ENCODE data around the gene PPP4R4.

Gene PPP4R4

DNA sequence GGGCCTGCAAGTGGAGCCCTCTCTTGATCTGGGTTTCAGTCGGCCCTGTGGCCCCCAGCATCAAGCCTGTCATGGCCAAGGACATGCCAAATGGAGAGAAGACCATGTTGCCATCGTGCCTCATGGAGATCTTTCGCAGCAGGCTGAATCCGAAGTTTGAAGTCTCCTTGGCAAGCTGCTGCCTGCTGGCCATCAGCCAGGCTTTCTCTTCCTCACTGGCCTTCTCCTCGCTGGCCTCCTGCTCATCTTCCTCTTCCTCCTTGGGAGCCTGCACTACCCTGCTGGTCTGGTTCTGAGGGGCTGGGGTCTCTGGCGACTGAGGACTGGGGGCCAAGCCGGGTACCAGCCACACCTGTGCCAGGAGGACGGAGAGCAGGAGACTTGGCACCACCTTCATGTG lies 116.1 kb downstream of the PPP4R4 start:
- DNase-seq (ENCODE audit: low read depth), result no peak
- TF ChIP-seq, protein P1, sequence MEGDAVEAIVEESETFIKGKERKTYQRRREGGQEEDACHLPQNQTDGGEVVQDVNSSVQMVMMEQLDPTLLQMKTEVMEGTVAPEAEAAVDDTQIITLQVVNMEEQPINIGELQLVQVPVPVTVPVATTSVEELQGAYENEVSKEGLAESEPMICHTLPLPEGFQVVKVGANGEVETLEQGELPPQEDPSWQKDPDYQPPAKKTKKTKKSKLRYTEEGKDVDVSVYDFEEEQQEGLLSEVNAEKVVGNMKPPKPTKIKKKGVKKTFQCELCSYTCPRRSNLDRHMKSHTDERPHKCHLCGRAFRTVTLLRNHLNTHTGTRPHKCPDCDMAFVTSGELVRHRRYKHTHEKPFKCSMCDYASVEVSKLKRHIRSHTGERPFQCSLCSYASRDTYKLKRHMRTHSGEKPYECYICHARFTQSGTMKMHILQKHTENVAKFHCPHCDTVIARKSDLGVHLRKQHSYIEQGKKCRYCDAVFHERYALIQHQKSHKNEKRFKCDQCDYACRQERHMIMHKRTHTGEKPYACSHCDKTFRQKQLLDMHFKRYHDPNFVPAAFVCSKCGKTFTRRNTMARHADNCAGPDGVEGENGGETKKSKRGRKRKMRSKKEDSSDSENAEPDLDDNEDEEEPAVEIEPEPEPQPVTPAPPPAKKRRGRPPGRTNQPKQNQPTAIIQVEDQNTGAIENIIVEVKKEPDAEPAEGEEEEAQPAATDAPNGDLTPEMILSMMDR (IDR thresholded peaks at IDR 0.05; ENCODE audit: low read depth, low read length, missing control alignments), result no peak
- no peak overlapping the region for H3K4me3 ChIP-seq (ENCODE audit: low read depth, low read length)

DNA sequence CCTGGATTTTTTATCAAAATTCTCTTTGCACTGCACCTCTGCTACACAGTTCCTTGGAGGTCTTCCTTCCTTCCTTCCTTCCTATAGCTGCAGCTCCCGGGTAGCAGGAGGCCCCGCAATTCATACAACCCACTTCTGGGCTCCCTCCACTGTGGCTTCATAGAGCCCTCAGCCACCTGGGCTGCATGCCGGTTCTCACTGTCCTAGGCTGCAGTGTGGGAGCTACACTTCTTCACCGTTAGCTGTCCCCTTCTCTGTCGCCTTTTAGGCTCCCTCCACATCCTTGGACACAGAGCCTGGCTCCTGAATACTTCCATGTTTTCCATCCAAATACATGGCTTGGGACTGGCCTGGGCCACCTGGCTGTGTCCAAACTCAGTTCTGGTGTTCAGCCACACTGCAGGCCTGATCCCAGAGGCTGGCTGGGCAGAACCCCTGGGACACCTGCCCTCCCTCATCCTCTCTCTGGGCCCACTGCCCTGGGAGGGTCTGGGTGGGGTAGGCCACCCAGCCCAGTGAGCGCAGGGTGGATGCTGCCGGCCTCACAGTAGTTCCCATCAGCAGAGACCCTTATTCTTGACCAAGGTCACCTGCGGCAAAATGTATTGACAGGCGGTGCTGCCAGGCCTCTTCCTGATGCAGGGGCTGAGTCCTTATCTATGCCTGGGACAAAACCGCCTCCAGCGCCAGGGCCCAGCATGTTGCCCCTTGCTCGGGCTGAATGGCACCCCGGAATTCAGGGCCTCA lies 117.2 kb downstream of the PPP4R4 start:
- no peak overlapping the region for H3K4me3 ChIP-seq (ENCODE audit: low read depth, low read length)
- no peak for DNase-seq (ENCODE audit: low read depth)
- TF ChIP-seq, protein P1 (IDR thresholded peaks at IDR 0.05; ENCODE audit: low read depth, low read length, missing control alignments), result no peak

DNA sequence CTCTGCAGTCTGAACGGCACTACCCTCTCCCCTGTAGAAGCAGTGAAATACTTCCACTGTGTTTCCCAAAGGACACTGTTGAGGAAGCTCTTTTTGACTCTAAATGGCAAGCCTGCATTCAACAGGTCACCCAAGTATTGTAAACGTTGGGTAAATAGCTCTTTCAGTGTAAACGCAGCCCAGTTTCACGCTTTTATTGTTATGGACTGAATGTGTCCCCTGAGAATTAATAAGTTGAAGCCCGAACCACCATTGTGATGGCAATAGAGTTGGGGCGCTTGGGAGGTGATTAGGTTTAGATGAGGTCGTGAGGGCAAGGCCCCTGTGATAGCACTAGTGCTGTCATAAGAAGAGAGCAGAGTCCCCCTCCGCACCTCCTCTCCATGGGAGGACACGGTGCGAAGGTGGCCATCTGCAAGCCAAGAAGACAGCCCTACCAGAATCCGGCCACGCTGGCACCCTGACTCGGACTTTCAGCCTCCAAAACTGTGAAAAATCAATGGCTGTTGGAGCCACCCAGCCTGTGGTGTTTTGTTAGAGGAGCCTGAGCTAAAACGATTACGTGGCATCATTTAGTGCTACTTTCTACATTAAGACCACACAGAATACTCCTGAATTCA lies 117.9 kb downstream of the PPP4R4 start:
- H3K4me3 ChIP-seq (ENCODE audit: low read depth, low read length), result no peak overlapping the region
- DNase-seq (ENCODE audit: low read depth), result no peak
- TF ChIP-seq, protein P1 (IDR thresholded peaks at IDR 0.05; ENCODE audit: low read depth, low read length, missing control alignments), result no peak

DNA sequence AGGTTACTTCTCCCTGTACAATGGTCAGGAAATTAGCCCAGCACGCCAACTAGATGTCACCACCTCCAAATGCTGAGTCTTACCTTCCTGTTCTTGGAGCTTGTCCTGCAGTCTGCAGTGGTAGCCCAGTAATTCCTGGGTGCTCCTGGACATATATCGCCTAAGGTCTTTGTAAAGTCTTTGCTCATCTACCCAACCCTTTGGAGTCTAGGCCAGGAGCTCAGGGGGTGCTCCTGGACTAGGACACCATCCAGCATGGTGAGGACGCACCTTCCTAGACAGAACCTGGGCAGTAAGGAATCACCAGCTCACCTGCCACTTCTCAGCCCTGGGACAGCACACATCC lies 118.4 kb downstream of the PPP4R4 start:
- no peak for DNase-seq (ENCODE audit: low read depth)
- no peak overlapping the region for H3K4me3 ChIP-seq (ENCODE audit: low read depth, low read length)
- TF ChIP-seq, protein P1 (IDR thresholded peaks at IDR 0.05; ENCODE audit: low read depth, low read length, missing control alignments), result no peak

DNA sequence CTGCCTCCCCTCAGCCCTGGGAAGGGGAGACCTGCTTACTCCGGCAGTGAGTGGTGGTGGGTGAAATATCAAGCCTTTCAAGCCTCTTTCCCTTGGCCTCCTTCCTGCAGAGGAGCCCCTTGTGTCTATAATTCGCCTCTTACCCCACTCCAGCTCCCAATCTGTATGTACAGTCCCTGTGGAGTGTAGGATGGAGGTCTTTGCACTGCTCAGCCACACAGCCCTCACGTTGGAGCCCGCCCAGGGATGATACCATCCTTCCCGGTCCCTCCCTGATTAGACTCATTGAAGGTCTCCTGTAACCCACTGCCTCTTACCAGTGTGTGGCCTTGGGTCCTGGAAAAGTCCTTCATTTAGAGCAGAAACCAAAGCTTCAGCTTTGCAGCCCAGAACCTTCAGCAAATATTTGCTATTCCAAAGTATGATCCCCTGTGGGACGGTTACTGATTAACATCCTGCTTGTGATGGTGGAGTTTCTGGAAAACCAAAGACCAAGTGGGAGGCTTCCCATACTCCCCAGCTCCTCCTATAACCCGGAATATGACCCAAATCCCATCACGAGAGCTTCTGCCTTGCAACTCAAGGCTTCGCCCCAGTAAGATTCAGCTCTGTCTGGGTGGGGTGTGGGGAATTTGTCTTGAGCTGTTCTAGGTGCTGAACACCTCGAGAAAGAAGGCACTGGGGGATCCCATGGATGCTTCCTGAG lies 118.9 kb downstream of the PPP4R4 start, which contains the start of gene SERPINA10:
SERPINA10 (minus strand) TSS at position 397 of the 706 bp plus-strand sequence. CDS start 2,675 bp downstream, outside the sequence.
- H3K4me3 ChIP-seq (ENCODE audit: low read depth, low read length), result no peak within 1 kb of the TSS
- TF ChIP-seq, protein P1 (IDR thresholded peaks at IDR 0.05; ENCODE audit: low read depth, low read length, missing control alignments), result no peak
- no peak for DNase-seq (ENCODE audit: low read depth)

DNA sequence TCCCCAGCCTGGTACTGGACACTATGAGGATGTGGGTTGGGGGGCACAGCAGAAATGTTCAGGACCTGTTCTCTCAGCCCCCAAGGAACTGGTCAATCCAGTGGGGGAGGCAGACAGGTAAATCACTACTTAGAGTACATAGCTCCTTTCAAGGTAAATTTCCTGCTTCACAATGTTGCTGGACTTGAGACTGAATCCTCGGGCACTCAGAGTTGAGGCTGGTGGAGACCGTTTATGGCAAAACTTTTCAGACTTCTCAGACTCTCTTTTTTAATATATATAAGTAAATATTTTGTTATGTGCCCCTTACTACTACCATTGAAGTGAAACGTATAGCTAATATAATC lies 119.4 kb downstream of the PPP4R4 start:
- no peak overlapping the region for H3K4me3 ChIP-seq (ENCODE audit: low read depth, low read length)
- DNase-seq (ENCODE audit: low read depth), result no peak
- TF ChIP-seq, protein P1 (IDR thresholded peaks at IDR 0.05; ENCODE audit: low read depth, low read length, missing control alignments), result no peak
